Heart right ventricle (tissue), 16 donors: ENCODE results near the gene EPN1. TPM values are rescaled to one million over a fixed set of nuclear protein-coding genes. Genes with fewer than 3 reads are reported as not detected.

ENCODE experiments used
- ATAC-seq, 8 donors: fragments of 200-7000 bp; cut with Tn5 transposase; one replicate each; pipeline ENCODE4 v1.9.1; 2020; ENCODE audit warnings: mild to moderate bottlenecking in 8 of 8, moderate library complexity in 8 of 8, moderate number of reproducible peaks in 1 of 8
- DNase-seq, 2 donors: peaks; one replicate each; pipeline ENCODE4 v3.0.0-alpha.2; 2020
- H3K27ac ChIP-seq, 10 donors: fragments of 200-600 bp; sonication (generic) in 2 of 10; one replicate each; pipeline versions ENCODE4 v1.5.0 to v1.8.0; 2020 to 2022; ENCODE audit warnings: mild to moderate bottlenecking in 3 of 10
- H3K27me3 ChIP-seq, 7 donors: fragments of 200-600 bp; one replicate each; pipeline ENCODE4 v1.8.0; 2021 to 2022; ENCODE audit warnings: mild to moderate bottlenecking in 2 of 7
- H3K36me3 ChIP-seq, 9 donors: fragments of 200-600 bp; sonication (generic) in 1 of 9; one replicate each; pipeline versions ENCODE4 v1.5.0 to v1.8.0; 2020 to 2022; ENCODE audit warnings: mild to moderate bottlenecking in 2 of 9
- H3K4me1 ChIP-seq, 9 donors: fragments of 200-600 bp; sonication (generic) in 1 of 9; one replicate each; pipeline versions ENCODE4 v1.5.0 to v1.8.0; 2020 to 2022; ENCODE audit warnings: mild to moderate bottlenecking in 4 of 9
- H3K4me3 ChIP-seq, 10 donors: fragments of 200-600 bp; sonication (generic) in 2 of 10; one replicate each; pipeline versions ENCODE4 v1.5.0 to v1.8.0; 2020 to 2022; ENCODE audit warnings: mild to moderate bottlenecking in 7 of 10, moderate library complexity in 2 of 10
- H3K9me3 ChIP-seq, 11 donors: fragments of 200-600 bp in 10 of 11; sonication (generic) in 2 of 11; one replicate each; pipeline versions ENCODE4 v1.5.0 to v1.8.0; 2013 to 2022; ENCODE audit warnings: mild to moderate bottlenecking in 2 of 11, control low read depth in 1 of 11, moderate library complexity in 1 of 11
- CTCF ChIP-seq, 9 donors: fragments of 200-600 bp; sonication (generic) in 2 of 9; IDR thresholded peaks; one replicate each; pipeline versions ENCODE4 v1.5.0 to v1.8.0; 2021 to 2022; ENCODE audit warnings: antibody characterized with exemption in 9 of 9, mild to moderate bottlenecking in 5 of 9, moderate library complexity in 1 of 9
- WGBS, 2 donors: extraction: QIAGEN DNeasy Blood & Tissue Kit; methylation state at CpG; one replicate each; pipeline ENCODE4 v1.1.7; 2013; ENCODE audit warnings: inconsistent platforms in 1 of 2; 5-methylcytosine and 5-hydroxymethylcytosine counted together
- intact Hi-C, 10 donors: fragments of 100-400 bp; cut with DNase I; formaldehyde crosslinking; loops; one replicate each; pipeline versions ENCODE4 v1.11.1 to v1.14.2; 2022
- polyA plus RNA-seq, 2 donors: library from polyadenylated mRNA; stranded (reverse); fragments of 200-250 nt; gene quantifications; one replicate each; pipeline ENCODE4 v1.2.3, GENCODE V29; 2013
- total RNA-seq, 10 donors: library from RNA; stranded (reverse); fragmentation: NEBNext Ultra II Directional in 3 of 10; extraction: Animal tissue kit (Norgen Biotek cat#: 25700) in 3 of 10; gene quantifications; one replicate each; pipeline versions ENCODE4 v1.2.1 to v1.2.4, GENCODE V29; 2021 to 2023
- donor health status: Arrhythmogenic right ventricular cardiomyopathy.
- donor health status: ischemic (EF 13 %, LVEDD 7.1; RV severe dilation, severe dysfunction).
- donor health status: healthy with polysubstance abuse.
- donor health status: DM: no; HTN: yes; CAD: no.
- donor health status: DM: no; HTN: no; CAD: no.
- donor health status: ischemic (EF 25% LVEDD 6.9; RV normal size, moderate dysfunction).
- donor health status: ischemic (EF 25% LVEDD 5.7; RV mildly dilated, moderate dysfunction).
- donor health status: healthy.
- donor health status: DM: yes; HTN: yes; CAD: no.
- donor health status: Ischemic cardiomyopathy.
- donor health status: ischemic (EF 35%, LVEDD 5.7; RV mildly dilated, moderate dysfunction).
- donor health status: nonischemic (EF 11% LVEDD 7.7; RV severe dilation, severe dysfunction).
- donor health status: DM: yes; HTN: yes; CAD: no.
- donor health status: PGD.
- donor health status: ischemic (EF 29% LVEDD 5.4; RV normal size, mild dysfunction).
- donor health status: nonischemic (EF 23%, LVEDD 6.1; RV moderate dilation, normal function).

EPN1 gene
- total and polyA plus RNA-seq, 12 donors, result 127 to 305 (median 138) TPM

GRCh38 chr19:55703790-55704215 lies 28.8 kb downstream of the EPN1 start:
- DNase-seq, result peak in 1 of 2 donors; percentile 60
- H3K27me3 ChIP-seq, result no peaks in the 10 kb centered on the region
- peaks cover 0 to 5% (median 0%) of the 10 kb centered on the region in 9 donors for H3K4me1 ChIP-seq
- H3K36me3 ChIP-seq, result peaks cover 0 to 34% (median 0%) of the 10 kb centered on the region in 9 donors
- no peak overlapping the region for H3K4me3 ChIP-seq
- no peak overlapping the region for H3K27ac ChIP-seq
- WGBS, 2 donors, result 39 to 41% methylated on average over 38 of the region's 38 CpGs
- intact Hi-C loops, result no loop called here
- no peaks in the 10 kb centered on the region for H3K9me3 ChIP-seq
- TF ChIP-seq CTCF (IDR thresholded peaks at IDR 0.05), result peak; percentile 51 to 89 (median 72)
- ATAC-seq, result peak in 7 of 8 donors; percentile 36 to 72 (median 67)

GRCh38 chr19:55704494-55705245 lies 29.6 kb downstream of the EPN1 start:
- TF ChIP-seq CTCF (IDR thresholded peaks at IDR 0.05), result peak in 1 of 9 donors; percentile 6
- Histone ChIP-seq H3K27me3 (no peaks in the 10 kb centered on the region), H3K36me3 (peaks cover 0 to 25% (median 0%) of the 10 kb centered on the region in 9 donors), H3K27ac (no peak overlapping the region), H3K9me3 (no peaks in the 10 kb centered on the region), H3K4me1 (peaks cover 0 to 5% (median 0%) of the 10 kb centered on the region in 9 donors), H3K4me3 (no peak overlapping the region)
- no peak for DNase-seq
- 89 to 93% methylated on average over 15 of the region's 15 CpGs for WGBS, 2 donors
- intact Hi-C loops, result no loop called here
- ATAC-seq, result peak in 6 of 8 donors; percentile 16 to 56 (median 26)

DNA sequence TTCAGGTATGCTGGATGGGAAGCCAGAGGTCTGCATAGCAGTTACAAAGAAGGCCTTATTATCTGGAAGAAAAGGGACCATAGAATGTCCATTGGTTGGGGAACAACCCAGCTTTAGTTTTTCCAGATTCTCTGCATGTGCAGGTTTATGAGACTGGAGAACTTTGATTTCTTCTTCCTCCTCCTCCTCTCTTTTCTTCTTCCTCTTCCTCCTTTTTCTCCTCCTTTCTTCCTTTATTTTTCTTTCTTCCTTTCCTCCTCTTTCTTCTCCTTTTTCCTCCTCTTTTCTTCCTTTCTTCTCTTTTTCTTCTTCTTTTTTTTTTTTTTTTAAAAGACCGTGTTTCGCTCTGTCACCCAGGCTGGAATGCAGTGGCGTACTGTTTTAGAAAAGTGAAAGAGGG lies 30.9 kb downstream of the EPN1 start:
- TF ChIP-seq CTCF (IDR thresholded peaks at IDR 0.05), result no peak
- Histone ChIP-seq H3K27ac (no peak overlapping the region), H3K4me3 (no peak overlapping the region), H3K9me3 (no peaks in the 10 kb centered on the region), H3K36me3 (peaks cover 0 to 12% (median 0%) of the 10 kb centered on the region in 9 donors), H3K4me1 (peaks cover 0 to 5% (median 0%) of the 10 kb centered on the region in 9 donors), H3K27me3 (no peaks in the 10 kb centered on the region)
- no peak for ATAC-seq
- no peak for DNase-seq
- WGBS, 2 donors, result 94 to 96% methylated on average over 3 of the region's 3 CpGs
- intact Hi-C loops, result no loop called here

DNA sequence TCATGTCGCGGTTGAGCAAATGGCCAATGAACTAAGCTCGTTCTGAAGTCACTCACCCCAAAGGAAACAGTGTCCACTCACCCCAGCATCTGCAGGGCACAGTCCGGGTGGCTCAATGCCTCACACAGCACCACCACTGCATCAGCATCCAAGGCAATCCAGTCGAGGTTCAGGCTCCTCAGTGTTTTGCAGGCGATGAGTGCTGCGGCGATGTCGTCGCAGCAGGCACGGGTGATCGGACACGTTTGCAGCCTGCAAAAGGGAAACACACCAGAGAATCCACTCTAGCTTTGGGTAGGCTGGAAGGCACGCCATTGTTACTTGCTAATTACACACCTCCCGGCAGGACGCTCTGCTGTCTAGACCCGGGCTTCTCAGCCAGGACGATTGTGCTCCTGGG lies 36.7 kb downstream of the EPN1 start:
- Histone ChIP-seq H3K27me3 (peaks cover 0 to 39% (median 21%) of the 10 kb centered on the region in 7 donors), H3K4me3 (no peak overlapping the region), H3K9me3 (no peaks in the 10 kb centered on the region), H3K36me3 (no peaks in the 10 kb centered on the region), H3K27ac (no peak overlapping the region), H3K4me1 (no peaks in the 10 kb centered on the region)
- DNase-seq, result no peak
- intact Hi-C loops, result no loop called here
- WGBS, 2 donors, result 67 to 74% methylated on average over 18 of the region's 18 CpGs
- TF ChIP-seq CTCF (IDR thresholded peaks at IDR 0.05), result no peak
- peak in 1 of 8 donors; percentile 43 for ATAC-seq
